A549 (cell line): ENCODE data around the gene NTNG1. TPM values are rescaled to one million over a fixed set of nuclear protein-coding genes. Genes with fewer than 3 reads are reported as not detected.

ENCODE experiments used
- ATAC-seq, 2 experiments: fragments of 200-7000 bp in 1 of 2; fragments of >200 bp in 1 of 2; cut with Nextera tagmentation in 1 of 2; cut with Tn5 transposase in 1 of 2; 3 replicates each; pipeline versions ENCODE4 v1.8.0 to v1.9.1; 2018 to 2020; ENCODE audit warnings: mild to moderate bottlenecking in 1 of 2, moderate library complexity in 1 of 2
- CTCF ChIA-PET: fragments of 300-600 bp; sonication (Branson Sonifier 250); formaldehyde crosslinking; extraction: SDS; loops from one replicate; lab custom pipeline; 2021; ENCODE audit warnings: antibody characterized with exemption, inconsistent platforms; lab: Yijun Ruan, JAX
- POLR2A ChIA-PET: fragments of 350-600 bp; formaldehyde crosslinking; extraction: SDS; loops from one replicate; lab custom pipeline; 2021; ENCODE audit warnings: antibody characterized with exemption, inconsistent platforms; lab: Yijun Ruan, JAX
- DNase-seq, 2 experiments: peaks; one replicate each; pipeline versions ENCODE4 v3.0.0 to v3.0.0-alpha.2; 2011 to 2016; ENCODE audit warnings: low read depth in 1 of 2, low spot score in 1 of 2
- FAIRE-seq: peaks from 2 replicates; lab custom pipeline; 2011; peaks lifted over from hg19 to GRCh38; lab: Jason Lieb, UNC
- H3K27ac ChIP-seq, 2 experiments: fragments of >200 bp; sonication (Bioruptor Twin); formaldehyde crosslinking; 3 replicates each; pipeline ENCODE4 v1.5.1; 2016 to 2017
- H3K4me1 ChIP-seq: fragments of >200 bp; sonication (Bioruptor Twin); formaldehyde crosslinking; 3 replicates; pipeline ENCODE4 v1.6.1; 2016
- H3K4me2 ChIP-seq: fragments of >200 bp; sonication (Bioruptor Twin); formaldehyde crosslinking; 3 replicates; pipeline ENCODE4 v1.6.1; 2016
- H3K4me3 ChIP-seq: fragments of >200 bp; sonication (Bioruptor Twin); formaldehyde crosslinking; 3 replicates; pipeline ENCODE4 v1.5.1; 2016
- H3K9me3 ChIP-seq: fragments of >200 bp; sonication (Bioruptor Twin); formaldehyde crosslinking; 3 replicates; pipeline ENCODE4 v1.6.1; 2016
- BHLHE40 ChIP-seq: IDR thresholded peaks from 2 replicates; pipeline ENCODE4 v1.6.1; 2012; ENCODE audit warnings: low read depth, low read length, inconsistent platforms
- CBX8 ChIP-seq: fragments of 200-600 bp; sonication (generic); IDR thresholded peaks from 2 replicates; pipeline ENCODE4 v1.6.1; 2016
- CHD2 ChIP-seq: fragments of 150-350 bp; IDR thresholded peaks from 2 replicates; pipeline ENCODE4 v1.6.1; 2014; ENCODE audit warnings: low read length; ENCODE audit not compliant: partially characterized antibody
- CHD4 ChIP-seq: fragments of 200-600 bp; sonication (generic); IDR thresholded peaks from 2 replicates; pipeline ENCODE4 v1.6.1; 2016; ENCODE audit warnings: antibody characterized with exemption, mild to moderate bottlenecking, borderline replicate concordance
- EHMT2 ChIP-seq: fragments of 200-600 bp; sonication (generic); IDR thresholded peaks from 2 replicates; pipeline ENCODE4 v1.6.1; 2016; ENCODE audit warnings: antibody characterized with exemption, low read depth, mild to moderate bottlenecking, moderate library complexity
- EP300 ChIP-seq, 2 experiments: fragments of >200 bp; sonication (Bioruptor Twin); formaldehyde crosslinking; IDR thresholded peaks; 2 replicates in 1 of 2; 3 replicates in 1 of 2; pipeline ENCODE4 v1.6.1; 2016 to 2017
- ESRRA ChIP-seq: fragments of 150-350 bp; IDR thresholded peaks from 2 replicates; pipeline ENCODE4 v1.6.1; 2014; ENCODE audit warnings: mild to moderate bottlenecking, low read length, borderline replicate concordance
- FOSL2 ChIP-seq, 2 experiments: fragments of 450-650 bp in 1 of 2; fragments of >200 bp in 1 of 2; sonication (Bioruptor Twin) in 1 of 2; formaldehyde crosslinking; IDR thresholded peaks; 2 replicates each; pipeline versions ENCODE4 v1.5.0 to v1.6.1; 2016 to 2020; ENCODE audit warnings: mild to moderate bottlenecking in 1 of 2, moderate library complexity in 1 of 2
- GATA3 ChIP-seq: IDR thresholded peaks from 2 replicates; pipeline ENCODE4 v1.6.1; 2012; ENCODE audit warnings: borderline replicate concordance
- HDAC2 ChIP-seq: fragments of 200-600 bp; sonication (generic); IDR thresholded peaks from 2 replicates; pipeline ENCODE4 v1.6.1; 2016
- HMGXB4 ChIP-seq: fragments of 250-450 bp; sonication (Bioruptor Pico); IDR thresholded peaks from 2 replicates; pipeline ENCODE4 v1.5.0; 2021; ENCODE audit warnings: mild to moderate bottlenecking, moderate library complexity, borderline replicate concordance
- JUN ChIP-seq, 2 experiments: fragments of >200 bp; sonication (Bioruptor Twin); formaldehyde crosslinking; IDR thresholded peaks; 2 replicates in 1 of 2; 3 replicates in 1 of 2; pipeline ENCODE4 v1.6.1; 2016 to 2017
- JUNB ChIP-seq: fragments of >200 bp; sonication (Bioruptor Twin); formaldehyde crosslinking; IDR thresholded peaks from 2 replicates; pipeline ENCODE4 v1.6.1; 2016
- KDM1A ChIP-seq: fragments of 200-600 bp; sonication (generic); IDR thresholded peaks from 2 replicates; pipeline ENCODE4 v1.6.1; 2016; ENCODE audit warnings: low read depth, mild to moderate bottlenecking
- MAFK ChIP-seq: fragments of 450-650 bp; IDR thresholded peaks from 2 replicates; pipeline ENCODE4 v1.6.1; 2014; ENCODE audit not compliant: partially characterized antibody
- MAZ ChIP-seq: fragments of 150-350 bp; IDR thresholded peaks from 2 replicates; pipeline ENCODE4 v1.6.1; 2014; ENCODE audit warnings: antibody characterized with exemption, low read depth, low read length, borderline replicate concordance
- NR3C1 ChIP-seq: fragments of >200 bp; sonication (Bioruptor Twin); formaldehyde crosslinking; IDR thresholded peaks from 3 replicates; pipeline ENCODE4 v1.6.1; 2017
- POLR2A ChIP-seq: IDR thresholded peaks from 2 replicates; pipeline ENCODE4 v1.6.1; 2012; ENCODE audit warnings: mild to moderate bottlenecking, low read length
- RAD21 ChIP-seq, 2 experiments: fragments of >200 bp in 1 of 2; sonication (Bioruptor Twin) in 1 of 2; formaldehyde crosslinking in 1 of 2; IDR thresholded peaks in 1 of 2; conservative IDR thresholded peaks in 1 of 2; 2 replicates in 1 of 2; 3 replicates in 1 of 2; pipeline ENCODE4 v1.6.1; 2012 to 2018; ENCODE audit warnings: inconsistent platforms in 1 of 2
- RARB ChIP-seq: fragments of 250-450 bp; sonication (Bioruptor Pico); IDR thresholded peaks from 2 replicates; pipeline ENCODE4 v1.8.0; 2021; ENCODE audit warnings: mild to moderate bottlenecking, moderate library complexity
- RCOR1 ChIP-seq: fragments of 150-350 bp; IDR thresholded peaks from 2 replicates; pipeline ENCODE4 v1.6.1; 2014; ENCODE audit warnings: antibody characterized with exemption, low read length, low read depth
- RFX5 ChIP-seq: fragments of 450-650 bp; IDR thresholded peaks from 2 replicates; pipeline ENCODE4 v1.7.1; 2014; ENCODE audit warnings: antibody characterized with exemption, mild to moderate bottlenecking, moderate library complexity
- SMC3 ChIP-seq: fragments of >200 bp; sonication (Bioruptor Twin); formaldehyde crosslinking; IDR thresholded peaks from 3 replicates; pipeline ENCODE4 v1.6.1; 2018; ENCODE audit warnings: inconsistent platforms
- USF2 ChIP-seq: fragments of 450-650 bp; IDR thresholded peaks from 2 replicates; pipeline ENCODE4 v1.6.1; 2014; ENCODE audit warnings: antibody characterized with exemption
- ZSCAN20 ChIP-seq: fragments of 250-450 bp; sonication (Bioruptor Pico); IDR thresholded peaks from 2 replicates; pipeline ENCODE4 v1.8.0; 2022; ENCODE audit warnings: mild to moderate bottlenecking, moderate library complexity
- WGBS: methylation state at CpG from one replicate; pipeline ENCODE4 v1.1.6; 2017; ENCODE audit errors: missing lambda C conversion rate; 5-methylcytosine and 5-hydroxymethylcytosine counted together
- polyA plus RNA-seq, 4 experiments: library from polyadenylated mRNA; depleted of rRNA in 3 of 4; stranded (reverse); fragments of >200 nt; fragmentation: RNase III in 1 of 4; extraction: RNeasy Plus Mini Kit Qiagen cat#74134 plus additional on column Dnase treatment in 1 of 4; gene quantifications; 2 replicates in 3 of 4; 3 replicates in 1 of 4; pipeline ENCODE4 v1.2.3, GENCODE V29; 2011 to 2017
- TF ChIP-seq, protein P1 (sequence below): fragments of >200 bp; sonication (Bioruptor Twin); formaldehyde crosslinking; IDR thresholded peaks from 2 replicates; pipeline ENCODE4 v1.6.1; 2016
- TF ChIP-seq, protein P2 (sequence below): fragments of 150-350 bp; IDR thresholded peaks from 2 replicates; pipeline ENCODE4 v1.6.1; 2014; ENCODE audit warnings: low read depth, mild to moderate bottlenecking, low read length

Gene NTNG1
- polyA plus RNA-seq, 2 of the 4 experiments (the other 2 are of a cell fraction) = not detected

DNA sequence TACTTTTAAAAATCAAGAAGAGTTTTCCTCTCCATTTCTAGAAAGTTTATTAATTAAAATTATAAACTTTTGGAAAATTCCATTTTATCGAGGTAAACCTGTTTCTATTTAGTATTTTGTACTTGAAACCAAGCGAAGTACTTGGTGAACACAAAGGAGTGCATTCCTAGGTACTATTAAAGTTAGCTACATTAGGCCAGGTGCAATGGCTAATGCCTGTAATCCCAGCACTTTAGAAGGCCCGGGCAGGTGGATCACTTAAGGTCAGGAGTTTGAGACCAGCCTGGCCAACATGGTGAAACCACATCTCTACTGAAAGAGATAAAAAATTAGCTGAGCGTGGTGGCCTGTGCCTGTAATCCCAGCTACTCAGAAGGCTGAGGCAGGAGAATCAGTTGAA lies 292.2 kb downstream of the NTNG1 start:
- no peak overlapping the region for H3K4me3 ChIP-seq
- ATAC-seq (no peak), DNase-seq (no peak)
- TF ChIP-seq USF2 (no peak), FOSL2 (IDR thresholded peaks at IDR 0.05) (no peak), FOSL2 (CRISPR knock-in tag; IDR thresholded peaks at IDR 0.05) (no peak), JUNB (no peak), POLR2A (no peak), RAD21 (conservative IDR thresholded peaks at IDR 0.05 in 1 of 2, IDR thresholded peaks at IDR 0.05 in 1 of 2) (no peak), SMC3 (no peak), CBX8 (no peak)
- TF ChIP-seq, all 56 proteins: peak for 0
- ChIA-PET POLR2A (no interaction called here), CTCF (interaction anchor here (1.1 kb wide), 1 partner anchor 96 kb away, joined by 4 read pairs; no protein-coding TSS in a partner anchor)
- 47% methylated on average over 4 of the region's 4 CpGs for WGBS
- no peaks in the 10 kb centered on the region for H3K9me3 ChIP-seq
- no peak for FAIRE-seq
- no peak overlapping the region for H3K27ac ChIP-seq
- no peak overlapping the region for H3K4me2 ChIP-seq
- H3K4me1 ChIP-seq = no peaks in the 10 kb centered on the region

GRCh38 chr1:107433635-107434360 lies 293.0 kb downstream of the NTNG1 start:
- Histone ChIP-seq H3K4me2 (no peak overlapping the region), H3K4me3 (no peak overlapping the region), H3K4me1 (no peaks in the 10 kb centered on the region), H3K27ac (no peak overlapping the region), H3K9me3 (no peaks in the 10 kb centered on the region)
- POLR2A ChIA-PET = no interaction called here
- DNase-seq (no peak), ATAC-seq (no peak), FAIRE-seq (no peak)
- CTCF ChIA-PET = interaction anchor here (1.1 kb wide), 1 partner anchor 95 kb away, joined by 4 read pairs; no protein-coding TSS in a partner anchor
- TF ChIP-seq JUN (IDR thresholded peaks at IDR 0.05) (no peak), ZSCAN20 (CRISPR knock-in tag) (no peak), EP300 (IDR thresholded peaks at IDR 0.05) (no peak), MAFK (no peak), MAZ (no peak), RCOR1 (no peak), BHLHE40 (no peak), CHD2 (no peak), GATA3 (no peak), SMC3 (no peak), KDM1A (no peak), HDAC2 (no peak), POLR2A (no peak)
- TF ChIP-seq, protein P1, sequence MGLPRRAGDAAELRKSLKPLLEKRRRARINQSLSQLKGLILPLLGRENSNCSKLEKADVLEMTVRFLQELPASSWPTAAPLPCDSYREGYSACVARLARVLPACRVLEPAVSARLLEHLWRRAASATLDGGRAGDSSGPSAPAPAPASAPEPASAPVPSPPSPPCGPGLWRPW = no peak
- TF ChIP-seq, protein P2, sequence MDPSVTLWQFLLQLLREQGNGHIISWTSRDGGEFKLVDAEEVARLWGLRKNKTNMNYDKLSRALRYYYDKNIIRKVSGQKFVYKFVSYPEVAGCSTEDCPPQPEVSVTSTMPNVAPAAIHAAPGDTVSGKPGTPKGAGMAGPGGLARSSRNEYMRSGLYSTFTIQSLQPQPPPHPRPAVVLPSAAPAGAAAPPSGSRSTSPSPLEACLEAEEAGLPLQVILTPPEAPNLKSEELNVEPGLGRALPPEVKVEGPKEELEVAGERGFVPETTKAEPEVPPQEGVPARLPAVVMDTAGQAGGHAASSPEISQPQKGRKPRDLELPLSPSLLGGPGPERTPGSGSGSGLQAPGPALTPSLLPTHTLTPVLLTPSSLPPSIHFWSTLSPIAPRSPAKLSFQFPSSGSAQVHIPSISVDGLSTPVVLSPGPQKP = no peak
- 20% methylated on average over 4 of the region's 4 CpGs for WGBS

GRCh38 chr1:107434361-107434693 lies 293.5 kb downstream of the NTNG1 start:
- no peak overlapping the region for H3K4me3 ChIP-seq
- TF ChIP-seq HMGXB4 (CRISPR knock-in tag) (no peak), ESRRA (no peak), USF2 (no peak), KDM1A (no peak), NR3C1 (no peak), CHD4 (no peak), RFX5 (no peak), EHMT2 (no peak), POLR2A (no peak), RARB (CRISPR knock-in tag) (no peak), CBX8 (no peak)
- TF ChIP-seq, protein P2 = no peak
- no peak overlapping the region for H3K4me2 ChIP-seq
- CTCF ChIA-PET = no interaction called here
- FAIRE-seq = no peak
- POLR2A ChIA-PET = no interaction called here
- no peak for ATAC-seq
- no peaks in the 10 kb centered on the region for H3K9me3 ChIP-seq
- H3K4me1 ChIP-seq = no peaks in the 10 kb centered on the region
- no peak for DNase-seq
- no peak overlapping the region for H3K27ac ChIP-seq
